ENCODE results near the gene KAT2B. TPM values are rescaled to one million over a fixed set of nuclear protein-coding genes. Genes with fewer than 3 reads are reported as not detected.

The KAT2B gene
- total RNA-seq, 1 experiment from 2014 or later: 3.7 TPM

- DNase-seq (ENCODE audit: low read depth, low spot score): no peak
- Histone ChIP-seq H3K9ac (ENCODE audit: low read length) (no peak overlapping the region), H3K27me3 (ENCODE audit: insufficient read depth, low read length) (no peaks in the 10 kb centered on the region), H3K4me1 (ENCODE audit: control insufficient read depth in 1 of 2, insufficient read depth in 2 of 2, low read length in 2 of 2) (peaks cover 0 to 7% of the 10 kb centered on the region in 2 experiments; a peak in 2 of 4 replicates), H4K20me1 (ENCODE audit: insufficient read depth) (no peaks in the 10 kb centered on the region), H3K36me3 (ENCODE audit: control insufficient read depth in 1 of 2, insufficient read depth in 2 of 2, low read length in 2 of 2) (no peaks in the 10 kb centered on the region), H3K9me2 (ENCODE audit: insufficient read depth) (no peaks in the 10 kb centered on the region), H2AFZ (ENCODE audit: low read depth, low read length, poor library complexity, severe bottlenecking) (no peak overlapping the region), H3K9me3 (ENCODE audit: control insufficient read depth in 1 of 2, insufficient read depth in 1 of 2, low read depth in 1 of 2, low read length in 2 of 2) (no peaks in the 10 kb centered on the region), H3K79me2 (ENCODE audit: insufficient read depth, low read length) (no peaks in the 10 kb centered on the region), H3K27ac (ENCODE audit: low read depth, low read length) (no peak overlapping the region), H3K4me2 (ENCODE audit: low read length) (no peak overlapping the region), H3K4me3 (replicated peaks in 1 of 2; ENCODE audit: low read depth in 1 of 2, low read length in 2 of 2) (no peak overlapping the region)
- POLR2A ChIA-PET: no interaction called here
- RAD21 ChIA-PET (ENCODE audit: low non-redundant PET in 1 of 2, low total read pairs in 2 of 2, uncharacterized antibody in 2 of 2, unreplicated experiment in 2 of 2): no interaction called here
- TF ChIP-seq ELF1 (IDR thresholded peaks at IDR 0.05; ENCODE audit: borderline replicate concordance, low read depth) (no peak), EZH2phosphoT487 (IDR thresholded peaks at IDR 0.05; ENCODE audit: borderline replicate concordance) (no peak), RAD21 (IDR thresholded peaks at IDR 0.05; ENCODE audit: low read depth) (no peak), CEBPB (IDR thresholded peaks at IDR 0.05; ENCODE audit: low read depth) (no peak), POLR2AphosphoS5 (IDR thresholded peaks at IDR 0.05; ENCODE audit: low read depth, low read length) (no peak), FOSL1 (IDR thresholded peaks at IDR 0.05; ENCODE audit: low read depth) (no peak), POLR2A (IDR thresholded peaks at IDR 0.05; ENCODE audit: borderline replicate concordance, extremely low read depth, insufficient read depth, insufficient read length) (no peak), EZH2 (IDR thresholded peaks at IDR 0.05) (no peak), YY1 (IDR thresholded peaks at IDR 0.05; ENCODE audit: extremely low read depth, insufficient replicate concordance, low read depth, low read length) (no peak), MAX (IDR thresholded peaks at IDR 0.05) (no peak), ZFX (IDR thresholded peaks at IDR 0.05) (no peak), SIN3A (IDR thresholded peaks at IDR 0.05; ENCODE audit: low read depth) (no peak), CBX3 (IDR thresholded peaks at IDR 0.05; ENCODE audit: low read depth) (no peak), JUND (IDR thresholded peaks at IDR 0.05) (no peak), ZNF274 (IDR thresholded peaks at IDR 0.05; ENCODE audit: low read depth, low read length) (no peak), CTCF (IDR thresholded peaks at IDR 0.05 in 2 of 3, conservative IDR thresholded peaks at IDR 0.05 in 1 of 3; ENCODE audit: borderline replicate concordance in 1 of 3, insufficient read depth in 1 of 3, low read depth in 2 of 3, low read length in 2 of 3) (no peak)
- BruUV-seq (replicated peaks): no TSS peak
- intact Hi-C loops (cut with micrococcal nuclease): no loop called here
- no peak for ATAC-seq
- CTCF ChIA-PET: interaction anchor here (0.7 kb wide), 1 partner anchor 83 kb away, joined by 4 read pairs; no protein-coding TSS in a partner anchor
Observed at GRCh38 chr3:20107722-20108121, 67.5 kb downstream of the KAT2B start.
